HEK293 (cell line): ENCODE data around the gene ZNF593.

ENCODE experiments used
- ZFP37 ChIP-seq: fragments of 450-650 bp; formaldehyde crosslinking; IDR thresholded peaks from 2 replicates; pipeline ENCODE4 v1.5.1; 2016; ENCODE audit warnings: missing biosample characterization, missing genetic modification characterization
- ZNF302 ChIP-seq: fragments of 450-650 bp; formaldehyde crosslinking; IDR thresholded peaks from 2 replicates; pipeline ENCODE4 v1.5.1; 2016; ENCODE audit warnings: missing biosample characterization, missing genetic modification characterization, low read depth
- ZNF391 ChIP-seq: fragments of 450-650 bp; formaldehyde crosslinking; IDR thresholded peaks from 2 replicates; pipeline ENCODE4 v1.5.1; 2016; ENCODE audit warnings: low read depth, missing biosample characterization, missing genetic modification characterization, borderline replicate concordance
- TF ChIP-seq, protein P1 (sequence below): fragments of 450-650 bp; formaldehyde crosslinking; IDR thresholded peaks from 2 replicates; pipeline ENCODE4 v1.5.1; 2016; ENCODE audit warnings: missing biosample characterization, missing genetic modification characterization
- TF ChIP-seq, protein P2 (sequence below): fragments of 450-650 bp; formaldehyde crosslinking; IDR thresholded peaks from 2 replicates; pipeline ENCODE4 v1.5.1; 2016; ENCODE audit warnings: missing biosample characterization, missing genetic modification characterization
- TF ChIP-seq, protein P3 (sequence below): fragments of 450-650 bp; formaldehyde crosslinking; IDR thresholded peaks from 2 replicates; pipeline ENCODE4 v1.5.1; 2016; ENCODE audit warnings: missing biosample characterization, missing genetic modification characterization

DNA sequence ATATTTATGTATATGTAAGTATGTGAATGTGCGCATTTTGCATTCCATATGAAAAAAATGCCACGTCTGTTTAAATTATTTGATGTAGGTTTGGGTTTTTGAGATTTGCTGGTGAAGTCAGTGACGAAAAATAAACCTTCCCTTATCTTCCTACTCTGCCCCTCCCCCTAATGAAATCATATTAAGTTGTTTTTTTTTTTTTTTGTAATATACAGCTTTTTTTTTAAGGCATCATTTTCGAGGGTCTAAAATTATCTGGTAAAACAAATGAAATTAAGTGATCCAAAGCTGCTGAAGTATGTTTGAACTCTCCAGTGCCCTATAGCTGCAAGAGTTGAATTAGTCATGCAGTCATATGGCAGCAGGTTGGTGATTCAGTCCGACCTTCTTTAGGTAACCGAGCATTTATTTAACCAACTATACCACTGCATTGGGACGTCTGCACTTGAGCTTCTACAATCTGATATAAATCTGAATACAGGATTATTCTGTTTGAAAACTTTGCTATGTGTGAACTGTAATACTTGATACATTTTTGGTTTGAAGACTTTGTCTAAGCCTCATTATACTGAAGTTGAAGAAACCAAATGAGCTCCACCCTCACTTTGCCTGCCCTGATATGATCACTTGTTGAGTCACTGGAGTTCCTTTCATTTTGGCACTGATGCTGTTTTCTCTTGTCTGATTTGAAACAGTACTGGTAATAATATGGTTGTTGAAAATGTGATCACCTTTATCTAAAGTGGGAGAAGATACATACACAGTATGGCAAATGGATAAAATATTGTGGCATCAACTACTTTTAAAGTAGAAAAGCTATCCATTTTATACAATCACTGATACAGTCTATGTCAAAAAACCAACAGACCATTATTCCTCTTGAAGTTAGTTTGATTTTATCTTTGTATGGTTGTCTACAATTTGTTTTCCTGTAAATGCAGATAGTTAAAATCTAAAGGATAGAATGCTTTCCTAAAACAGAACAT is 46.4 kb upstream of the ZNF593 start:
- TF ChIP-seq ZFP37 (no peak), ZNF391 (no peak), ZNF302 (tag by site-specific recombination) (no peak)
- TF ChIP-seq, protein P1, sequence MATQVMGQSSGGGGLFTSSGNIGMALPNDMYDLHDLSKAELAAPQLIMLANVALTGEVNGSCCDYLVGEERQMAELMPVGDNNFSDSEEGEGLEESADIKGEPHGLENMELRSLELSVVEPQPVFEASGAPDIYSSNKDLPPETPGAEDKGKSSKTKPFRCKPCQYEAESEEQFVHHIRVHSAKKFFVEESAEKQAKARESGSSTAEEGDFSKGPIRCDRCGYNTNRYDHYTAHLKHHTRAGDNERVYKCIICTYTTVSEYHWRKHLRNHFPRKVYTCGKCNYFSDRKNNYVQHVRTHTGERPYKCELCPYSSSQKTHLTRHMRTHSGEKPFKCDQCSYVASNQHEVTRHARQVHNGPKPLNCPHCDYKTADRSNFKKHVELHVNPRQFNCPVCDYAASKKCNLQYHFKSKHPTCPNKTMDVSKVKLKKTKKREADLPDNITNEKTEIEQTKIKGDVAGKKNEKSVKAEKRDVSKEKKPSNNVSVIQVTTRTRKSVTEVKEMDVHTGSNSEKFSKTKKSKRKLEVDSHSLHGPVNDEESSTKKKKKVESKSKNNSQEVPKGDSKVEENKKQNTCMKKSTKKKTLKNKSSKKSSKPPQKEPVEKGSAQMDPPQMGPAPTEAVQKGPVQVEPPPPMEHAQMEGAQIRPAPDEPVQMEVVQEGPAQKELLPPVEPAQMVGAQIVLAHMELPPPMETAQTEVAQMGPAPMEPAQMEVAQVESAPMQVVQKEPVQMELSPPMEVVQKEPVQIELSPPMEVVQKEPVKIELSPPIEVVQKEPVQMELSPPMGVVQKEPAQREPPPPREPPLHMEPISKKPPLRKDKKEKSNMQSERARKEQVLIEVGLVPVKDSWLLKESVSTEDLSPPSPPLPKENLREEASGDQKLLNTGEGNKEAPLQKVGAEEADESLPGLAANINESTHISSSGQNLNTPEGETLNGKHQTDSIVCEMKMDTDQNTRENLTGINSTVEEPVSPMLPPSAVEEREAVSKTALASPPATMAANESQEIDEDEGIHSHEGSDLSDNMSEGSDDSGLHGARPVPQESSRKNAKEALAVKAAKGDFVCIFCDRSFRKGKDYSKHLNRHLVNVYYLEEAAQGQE: no peak
- TF ChIP-seq, protein P2, sequence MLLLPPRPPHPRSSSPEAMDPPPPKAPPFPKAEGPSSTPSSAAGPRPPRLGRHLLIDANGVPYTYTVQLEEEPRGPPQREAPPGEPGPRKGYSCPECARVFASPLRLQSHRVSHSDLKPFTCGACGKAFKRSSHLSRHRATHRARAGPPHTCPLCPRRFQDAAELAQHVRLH (tag by site-specific recombination): no peak
- TF ChIP-seq, protein P3, sequence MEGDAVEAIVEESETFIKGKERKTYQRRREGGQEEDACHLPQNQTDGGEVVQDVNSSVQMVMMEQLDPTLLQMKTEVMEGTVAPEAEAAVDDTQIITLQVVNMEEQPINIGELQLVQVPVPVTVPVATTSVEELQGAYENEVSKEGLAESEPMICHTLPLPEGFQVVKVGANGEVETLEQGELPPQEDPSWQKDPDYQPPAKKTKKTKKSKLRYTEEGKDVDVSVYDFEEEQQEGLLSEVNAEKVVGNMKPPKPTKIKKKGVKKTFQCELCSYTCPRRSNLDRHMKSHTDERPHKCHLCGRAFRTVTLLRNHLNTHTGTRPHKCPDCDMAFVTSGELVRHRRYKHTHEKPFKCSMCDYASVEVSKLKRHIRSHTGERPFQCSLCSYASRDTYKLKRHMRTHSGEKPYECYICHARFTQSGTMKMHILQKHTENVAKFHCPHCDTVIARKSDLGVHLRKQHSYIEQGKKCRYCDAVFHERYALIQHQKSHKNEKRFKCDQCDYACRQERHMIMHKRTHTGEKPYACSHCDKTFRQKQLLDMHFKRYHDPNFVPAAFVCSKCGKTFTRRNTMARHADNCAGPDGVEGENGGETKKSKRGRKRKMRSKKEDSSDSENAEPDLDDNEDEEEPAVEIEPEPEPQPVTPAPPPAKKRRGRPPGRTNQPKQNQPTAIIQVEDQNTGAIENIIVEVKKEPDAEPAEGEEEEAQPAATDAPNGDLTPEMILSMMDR (tag by site-specific recombination): no peak
